HG03460 (cell line): Measurements from ENCODE around the gene ADD3.

ENCODE experiments used
- ATAC-seq: cut with Tn5 transposase; IDR thresholded peaks from one replicate; pipeline ENCODE4 v1.9.1; 2021; ENCODE audit not compliant: unreplicated experiment

Gene ADD3

GRCh38 chr10:110174201-110174600 is 166.4 kb downstream of the ADD3 start:
- ATAC-seq: no peak

GRCh38 chr10:110174816-110175215 is 167.0 kb downstream of the ADD3 start:
- ATAC-seq: no peak

GRCh38 chr10:110175406-110175805 is 167.6 kb downstream of the ADD3 start:
- ATAC-seq: no peak

GRCh38 chr10:110176141-110177030 is 168.6 kb downstream of the ADD3 start:
- ATAC-seq: no peak

- ATAC-seq: no peak
Observed at GRCh38 chr10:110179220-110179619, 171.4 kb downstream of the ADD3 start.

- no peak for ATAC-seq
Observed at GRCh38 chr10:110181451-110181850, 173.7 kb downstream of the ADD3 start.

- ATAC-seq: no peak
Observed at GRCh38 chr10:110181911-110182310, 174.1 kb downstream of the ADD3 start.

GRCh38 chr10:110184398-110184797 is 176.6 kb downstream of the ADD3 start:
- no peak for ATAC-seq
